GM19452 (cell line): ENCODE data around the gene TERT.
"Not testable (repeated sequence)": the region's sequence is repeated elsewhere in the genome, so short reads cannot be mapped to it uniquely, and the experiment has no call there.

ENCODE experiments used
- ATAC-seq: cut with Tn5 transposase; IDR thresholded peaks from one replicate; pipeline ENCODE4 v1.9.1; 2021; ENCODE audit not compliant: unreplicated experiment

TERT gene

DNA sequence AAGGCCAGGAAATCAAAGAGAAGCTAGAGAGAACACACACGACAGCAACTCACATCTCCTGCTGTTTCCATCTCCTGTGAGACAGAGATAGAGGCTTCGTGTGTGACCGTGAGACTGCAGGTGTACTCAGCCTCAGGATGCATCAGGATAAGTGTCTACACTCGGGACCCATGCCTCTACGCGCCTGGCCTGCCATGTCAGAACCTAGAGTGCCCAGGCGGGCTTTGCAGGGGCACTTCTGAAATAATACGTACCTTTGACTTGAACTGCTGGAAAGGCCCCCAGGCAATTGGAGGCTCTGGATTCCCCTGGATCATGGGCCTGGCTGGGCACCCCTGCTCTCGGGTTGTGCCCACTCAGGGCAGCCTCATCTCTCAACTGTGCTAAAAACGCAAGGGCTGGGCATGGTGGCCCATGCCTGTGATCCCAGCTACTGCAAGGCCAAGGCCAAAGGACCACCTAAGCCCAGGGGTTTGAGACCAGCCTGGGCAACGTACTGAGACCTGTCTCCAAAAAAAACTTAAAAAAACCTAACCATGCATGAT is 37.1 kb upstream of the TERT start:
- ATAC-seq = no peak

DNA sequence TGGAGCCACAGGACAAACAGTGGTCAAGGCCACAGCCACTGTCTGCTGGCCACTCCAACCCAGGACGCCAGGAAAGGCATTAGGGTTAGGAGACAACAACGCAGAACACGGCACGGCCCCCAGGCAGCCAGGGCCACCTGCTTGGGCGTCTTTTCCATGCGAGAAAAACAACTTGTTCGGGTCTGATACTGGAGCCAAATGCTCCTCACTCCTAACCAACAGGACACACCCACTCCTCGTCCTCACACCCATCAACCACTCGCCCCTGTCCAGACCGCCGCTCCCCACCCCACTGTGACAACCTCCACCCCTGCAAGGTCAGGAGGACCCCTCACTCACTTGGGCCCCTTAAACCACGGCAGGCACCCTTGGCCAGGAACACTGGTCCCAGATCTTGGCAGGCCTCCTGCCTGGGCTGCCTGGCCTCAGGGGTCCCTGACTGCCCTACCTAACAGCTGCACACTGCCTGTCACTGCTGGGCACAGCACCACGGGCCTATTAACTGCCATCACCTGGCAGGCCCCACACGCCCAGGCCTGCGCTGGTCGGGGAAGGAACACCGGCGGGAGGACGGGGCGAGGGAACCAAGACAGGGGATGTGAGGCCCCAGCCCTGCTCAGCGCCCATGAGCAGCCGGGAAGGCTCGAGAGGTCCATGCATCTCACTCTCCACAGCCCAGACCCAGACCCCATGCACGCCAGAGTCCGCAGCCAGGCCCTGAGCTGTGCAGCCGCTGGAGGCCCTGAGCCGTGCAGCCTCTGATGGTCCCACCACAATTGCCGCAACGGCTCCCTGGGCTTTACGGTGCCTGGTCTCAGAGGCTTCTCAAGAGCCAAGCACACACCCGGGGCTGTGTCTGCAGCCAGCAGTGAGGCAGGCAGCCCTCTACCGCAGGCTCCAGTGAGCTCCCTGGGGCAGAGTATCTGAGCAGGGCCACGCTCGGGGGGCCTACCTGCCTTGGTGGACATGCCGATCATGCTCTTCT is 36.3 kb upstream of the TERT start:
- no peak for ATAC-seq

DNA sequence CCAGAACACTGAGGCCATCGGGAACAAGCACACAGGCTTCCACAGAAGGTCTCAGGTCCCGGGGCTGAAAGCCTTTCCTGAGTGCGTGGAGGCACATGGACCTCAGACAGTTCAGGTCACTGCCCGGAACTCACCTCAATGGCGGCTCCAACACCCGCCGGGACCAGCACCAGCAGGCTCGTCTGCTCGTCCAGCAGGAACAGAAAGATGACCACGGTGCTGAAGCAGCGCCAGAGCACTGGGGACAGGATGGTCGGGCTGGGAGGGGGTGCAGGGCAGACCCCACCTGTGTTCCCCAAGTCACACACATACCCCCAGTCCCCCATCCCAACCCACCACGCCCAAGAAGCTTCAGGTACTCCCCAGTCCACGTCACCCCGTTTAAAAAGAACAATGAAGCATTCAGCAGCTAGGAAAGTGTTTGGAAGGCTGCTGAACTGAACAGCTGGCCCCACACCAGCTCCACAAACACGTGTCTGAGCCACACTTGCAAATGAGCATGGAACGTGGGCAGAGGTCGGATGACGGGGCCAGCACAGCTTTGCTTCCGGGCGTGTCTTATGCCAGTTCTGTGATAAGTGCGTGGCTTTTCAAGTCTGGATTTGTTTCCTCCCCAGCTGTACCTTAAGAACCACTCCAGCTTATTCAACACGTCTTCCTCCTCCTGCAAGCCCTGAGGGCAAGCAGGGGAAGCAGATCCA is 35.4 kb upstream of the TERT start:
- ATAC-seq = no peak

GRCh38 chr5:1329111-1329579 is 34.3 kb upstream of the TERT start:
- ATAC-seq = no peak

DNA sequence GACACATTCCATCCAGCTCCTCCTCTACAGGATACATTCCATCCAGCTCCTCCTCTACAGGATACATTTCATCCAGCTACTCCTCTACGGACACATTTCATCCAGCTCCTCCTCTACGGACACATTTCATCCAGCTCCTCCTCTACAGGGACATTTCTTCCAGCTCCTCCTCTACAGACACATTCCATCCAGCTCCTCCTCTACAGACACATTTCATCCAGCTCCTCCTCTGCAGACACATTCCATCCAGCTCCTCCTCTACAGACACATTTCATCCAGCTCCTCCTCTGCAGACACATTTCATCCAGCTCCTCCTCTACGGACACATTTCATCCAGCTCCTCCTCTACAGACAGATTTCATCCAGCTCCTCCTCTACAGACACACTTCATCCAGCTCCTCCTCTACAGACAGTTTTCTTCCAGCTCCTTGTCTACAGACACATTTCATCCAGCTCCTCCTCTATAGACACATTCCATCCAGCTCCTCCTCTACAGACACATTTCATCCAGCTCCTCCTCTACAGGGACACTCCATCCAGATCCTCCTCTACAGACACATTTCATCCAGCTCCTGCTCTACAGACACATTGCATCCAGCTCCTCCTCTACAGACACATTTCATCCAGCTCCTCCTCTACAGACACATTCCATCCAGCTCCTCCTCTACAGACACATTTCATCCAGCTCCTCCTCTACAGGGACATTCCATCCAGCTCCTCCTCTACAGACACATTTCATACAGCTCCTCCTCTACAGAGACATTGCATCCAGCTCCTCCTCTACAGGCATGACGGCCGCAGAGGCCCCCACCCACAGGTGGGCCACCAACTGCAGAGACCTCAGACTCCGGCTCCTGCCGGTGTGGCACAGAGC is 33.6 kb upstream of the TERT start:
- ATAC-seq = not testable (repeated sequence)

- not testable (repeated sequence) for ATAC-seq
These were observed 32.3 kb upstream of the TERT start for GRCh38 chr5:1326901-1327756.

GRCh38 chr5:1326532-1326875 is 31.6 kb upstream of the TERT start:
- ATAC-seq = not testable (repeated sequence)

- ATAC-seq = no peak
These were observed 31.1 kb upstream of the TERT start for GRCh38 chr5:1325870-1326531.

- ATAC-seq = no peak
These were observed 30.4 kb upstream of the TERT start for GRCh38 chr5:1325191-1325741.

DNA sequence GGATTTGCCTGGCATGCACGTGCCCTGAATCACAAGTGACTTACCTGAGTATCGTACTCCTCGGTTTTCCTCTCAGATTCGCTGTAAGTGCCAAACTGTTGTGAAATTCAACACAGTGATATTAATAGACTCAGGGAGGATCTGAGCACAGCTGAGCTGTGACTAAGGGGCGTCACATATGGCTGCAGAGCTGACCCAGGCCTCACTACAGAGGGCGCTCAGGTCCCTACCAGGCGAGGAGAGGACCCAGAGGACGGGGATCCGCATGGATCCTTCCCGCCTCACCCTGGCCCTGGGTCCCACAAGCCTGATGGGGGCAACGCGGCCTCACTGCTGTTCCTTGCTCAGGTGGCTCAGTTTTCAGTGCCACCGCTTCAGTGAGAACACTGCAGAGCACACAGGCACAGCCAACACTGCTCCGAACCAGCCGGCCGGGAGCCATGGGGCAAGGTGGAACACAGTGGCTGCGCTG is 29.9 kb upstream of the TERT start:
- ATAC-seq = no peak

GRCh38 chr5:1324301-1324700 is 29.4 kb upstream of the TERT start:
- no peak for ATAC-seq

DNA sequence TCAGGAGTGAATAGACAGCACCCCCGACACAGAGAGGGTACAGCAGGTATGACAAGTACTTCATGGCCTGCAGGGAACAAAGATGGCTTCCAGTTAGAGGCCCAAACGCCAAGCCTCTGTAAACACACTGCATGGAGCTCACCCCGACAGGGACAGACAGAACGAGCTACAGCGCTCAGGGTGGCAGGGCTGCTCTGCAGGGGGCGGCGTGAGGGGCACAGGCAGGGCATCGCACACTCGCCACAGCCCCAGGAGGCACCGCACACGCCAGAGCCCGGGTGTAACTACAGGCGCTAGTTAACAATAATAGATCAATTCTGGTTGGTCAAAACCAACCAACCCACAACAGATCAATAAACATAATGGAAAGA is 28.9 kb upstream of the TERT start:
- ATAC-seq = no peak

- ATAC-seq = no peak
These were observed 28.3 kb upstream of the TERT start for GRCh38 chr5:1322955-1323802.

GRCh38 chr5:1322036-1322900 is 27.4 kb upstream of the TERT start:
- no peak for ATAC-seq

GRCh38 chr5:1321576-1321975 is 26.7 kb upstream of the TERT start:
- no peak for ATAC-seq

DNA sequence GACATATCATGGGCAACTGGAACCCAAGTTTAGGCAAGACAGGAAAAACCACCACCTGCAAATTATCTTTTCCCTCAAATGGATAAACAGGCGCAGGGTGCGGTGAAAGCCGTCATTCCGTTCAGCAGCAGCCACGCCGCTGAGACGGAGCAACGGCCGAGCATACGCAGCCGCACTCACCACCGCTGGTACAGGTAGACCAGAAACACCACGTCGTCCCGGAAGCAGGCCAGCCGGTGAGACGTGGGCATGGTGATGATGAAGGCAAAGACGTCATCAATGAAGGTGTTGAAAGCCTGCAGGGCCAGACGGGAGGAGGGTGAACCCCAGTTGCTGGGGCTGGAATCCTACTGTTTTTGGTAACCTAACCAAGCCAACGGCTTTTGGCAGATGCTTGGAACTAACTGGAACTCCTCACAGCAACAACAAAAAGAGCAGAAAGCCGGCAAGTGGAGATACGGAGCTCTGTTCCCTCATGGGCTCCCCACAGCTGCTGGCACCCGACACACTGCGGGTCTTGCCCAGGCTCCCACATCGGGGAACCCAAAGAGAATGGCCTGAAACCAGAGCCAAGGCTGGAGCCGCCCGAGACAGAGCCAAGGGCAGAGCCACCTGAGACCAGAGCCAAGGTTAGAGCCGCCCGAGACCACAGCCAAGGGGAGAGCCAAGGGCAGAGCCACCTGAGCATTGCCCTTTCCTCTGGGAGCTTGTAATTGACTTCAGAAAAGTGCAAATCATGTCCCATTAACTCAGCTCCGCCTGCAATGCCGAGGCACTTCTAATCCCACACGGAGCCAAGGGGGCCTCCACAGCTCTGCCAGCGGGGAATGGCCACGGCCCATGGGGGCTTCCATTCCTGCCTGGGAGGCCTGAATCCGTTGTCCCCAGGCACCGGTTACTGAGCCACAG is 25.8 kb upstream of the TERT start:
- no peak for ATAC-seq
